K562 (cell line): Measurements from ENCODE around the gene PPIH. TPM values are rescaled to one million over a fixed set of nuclear protein-coding genes. Genes with fewer than 3 reads are reported as not detected.
A peak's percentile ranks its signal among the peaks of the same experiment; 100 is the strongest.

Source experiments
- BRCA1 ChIP-seq, 2 experiments: fragments of 450-650 bp in 1 of 2; sonication (generic) in 1 of 2; formaldehyde crosslinking in 1 of 2; IDR thresholded peaks; 2 replicates each; pipeline versions ENCODE4 v1.5.0 to v1.6.1; 2017 to 2020; ENCODE audit warnings: mild to moderate bottlenecking in 1 of 2, missing genetic modification reagents in 1 of 2
- CBFA2T3 ChIP-seq: fragments of 450-650 bp; IDR thresholded peaks from 2 replicates; pipeline ENCODE4 v1.6.1; 2017
- CXXC5 ChIP-seq: fragments of 250-450 bp; sonication (Bioruptor Pico); IDR thresholded peaks from 2 replicates; pipeline ENCODE4 v1.8.0; 2022; ENCODE audit warnings: inconsistent platforms, mild to moderate bottlenecking, moderate library complexity
- HDAC8 ChIP-seq: fragments of 450-650 bp; IDR thresholded peaks from 2 replicates; pipeline ENCODE4 v1.6.1; 2016; ENCODE audit warnings: mild to moderate bottlenecking, missing genetic modification characterization, moderate library complexity, missing compliant biosample characterization
- ILK ChIP-seq: fragments of 450-650 bp; IDR thresholded peaks from 2 replicates; pipeline ENCODE4 v1.6.1; 2016; ENCODE audit warnings: missing genetic modification characterization, low read depth, mild to moderate bottlenecking, missing compliant biosample characterization, moderate library complexity, borderline replicate concordance
- MAFG ChIP-seq: fragments of 450-650 bp; conservative IDR thresholded peaks from 2 replicates; pipeline ENCODE4 v1.6.1; 2016; ENCODE audit warnings: missing genetic modification characterization, missing compliant biosample characterization
- MAFK ChIP-seq: IDR thresholded peaks from 2 replicates; pipeline ENCODE4 v1.6.1; 2011; ENCODE audit warnings: low read length, improper control_type of control experiment
- MYNN ChIP-seq, 2 experiments: sonication (generic); formaldehyde crosslinking in 1 of 2; IDR thresholded peaks; 2 replicates each; pipeline versions ENCODE4 v1.5.0 to v1.6.1; 2016 to 2020; ENCODE audit warnings: antibody characterized with exemption in 1 of 2, missing genetic modification reagents in 1 of 2
- POLR2AphosphoS5 ChIP-seq: IDR thresholded peaks from 2 replicates; pipeline ENCODE4 v1.6.1; 2011; ENCODE audit warnings: mild to moderate bottlenecking, low read depth, low read length, moderate library complexity; ENCODE audit not compliant: control insufficient read depth, insufficient read depth
- RBM22 ChIP-seq: fragments of 200-400 bp; formaldehyde crosslinking; IDR thresholded peaks from 2 replicates; pipeline ENCODE4 v1.6.1; 2018; ENCODE audit warnings: low read length, low read depth; ENCODE audit not compliant: poor library complexity, severe bottlenecking
- TFAM ChIP-seq: fragments of 250-450 bp; sonication (Bioruptor Pico); conservative IDR thresholded peaks from 2 replicates; pipeline ENCODE4 v1.5.0; 2021; ENCODE audit warnings: mild to moderate bottlenecking, moderate library complexity
- TRIM24 ChIP-seq, 2 experiments: fragments of 450-650 bp; IDR thresholded peaks; 2 replicates each; pipeline ENCODE4 v1.6.1; 2016
- ZNF217 ChIP-seq: sonication (generic); formaldehyde crosslinking; IDR thresholded peaks from 2 replicates; pipeline ENCODE4 v1.8.0; 2022; ENCODE audit warnings: mild to moderate bottlenecking, missing genetic modification reagents
- ZNF778 ChIP-seq: fragments of 450-650 bp; formaldehyde crosslinking; IDR thresholded peaks from 2 replicates; pipeline ENCODE4 v1.4.0; 2020; ENCODE audit warnings: mild to moderate bottlenecking, moderate library complexity
- polyA plus RNA-seq, 8 experiments: library from polyadenylated mRNA; depleted of rRNA in 4 of 8; stranded (reverse) in 5 of 8; unstranded in 3 of 8; fragments of >200 nt; fragmentation: Nextera tagmentation in 2 of 8; fragmentation: Illumina TruSeq in 1 of 8; extraction: Ambion mirVana in 2 of 8; extraction: Trizol in 1 of 8; gene quantifications; 2 replicates each; pipeline versions ENCODE4 v1.2.1 to v1.2.3, GENCODE V29; 2011 to 2014; ENCODE audit warnings: inconsistent platforms in 1 of 8, missing spikeins in 1 of 8
- total RNA-seq, 7 experiments: library from RNA; depleted of rRNA in 6 of 7; stranded (reverse); fragments of >200 nt in 6 of 7; fragmentation: Illumina TruSeq in 2 of 7; extraction: Trizol in 2 of 7; gene quantifications; 2 replicates each; pipeline versions ENCODE4 v1.2.1 to v1.2.3, GENCODE V29; 2011 to 2021; ENCODE audit warnings: low replicate concordance in 1 of 7
- TF ChIP-seq, protein P1 (sequence below), 2 experiments: fragments of 450-650 bp; IDR thresholded peaks; 2 replicates each; pipeline ENCODE4 v1.6.1; 2016
- TF ChIP-seq, protein P2 (sequence below): fragments of 150-350 bp; IDR thresholded peaks from 2 replicates; pipeline ENCODE4 v1.6.1; 2014; ENCODE audit warnings: low read depth, mild to moderate bottlenecking, low read length, borderline replicate concordance

The PPIH gene
- total and polyA plus RNA-seq, 9 of the 15 experiments (the other 6 are each of a cell fraction or from before 2014, with no cell fraction given): 197 to 470 (median 277) TPM

DNA sequence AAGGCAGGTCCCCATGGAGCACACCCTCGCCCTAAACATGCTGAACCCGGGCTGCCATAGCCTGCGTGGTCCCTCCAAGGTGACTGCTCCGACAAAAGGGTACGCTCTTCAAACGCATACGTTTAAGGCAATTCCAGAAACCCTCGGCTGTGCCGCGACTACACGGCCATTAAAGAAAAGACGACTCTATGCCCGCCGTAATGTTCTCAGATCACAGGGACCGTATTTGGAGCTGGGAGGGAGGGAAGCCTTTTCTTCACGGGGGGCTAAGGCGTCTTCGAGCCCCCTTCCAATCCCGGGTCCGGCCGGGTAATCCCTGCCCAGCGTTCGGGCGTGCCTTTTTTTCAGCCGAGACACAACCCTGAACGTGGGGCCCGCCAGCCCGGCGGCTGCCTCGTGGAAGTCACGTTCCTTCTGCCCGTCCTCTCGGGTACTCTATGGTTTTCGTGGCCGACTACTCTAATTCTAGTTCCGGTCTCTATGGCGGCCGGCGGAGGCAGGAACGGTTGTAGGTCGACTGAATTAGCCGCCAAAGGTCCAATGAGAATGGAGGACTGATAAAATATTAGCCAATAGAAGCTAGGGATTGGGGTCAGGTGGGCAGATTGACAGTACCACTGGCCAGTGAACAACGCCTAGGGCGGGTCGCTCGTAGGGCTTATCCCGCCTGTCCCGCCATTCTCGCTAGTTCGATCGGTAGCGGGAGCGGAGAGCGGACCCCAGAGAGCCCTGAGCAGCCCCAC lies 23.7 kb downstream of the PPIH start, which contains the start of gene YBX1 (continued):
- TF ChIP-seq ILK (tag) (no peak), CBFA2T3 (no peak), MAFK (no peak), POLR2AphosphoS5 (peak; percentile 91), ZNF217 (CRISPR knock-in tag) (no peak), ZNF778 (CRISPR knock-in tag) (no peak), CXXC5 (CRISPR knock-in tag) (peak; percentile 81), TFAM (no peak), MAFG (tag) (no peak), BRCA1 (IDR thresholded peaks at IDR 0.05) (no peak), BRCA1 (CRISPR knock-in tag; IDR thresholded peaks at IDR 0.05) (no peak), TRIM24 (IDR thresholded peaks at IDR 0.05) (no peak), RBM22 (peak; percentile 61), HDAC8 (no peak), MYNN (IDR thresholded peaks at IDR 0.05) (no peak), MYNN (CRISPR knock-in tag; IDR thresholded peaks at IDR 0.05) (no peak)
- TF ChIP-seq, protein P1, sequence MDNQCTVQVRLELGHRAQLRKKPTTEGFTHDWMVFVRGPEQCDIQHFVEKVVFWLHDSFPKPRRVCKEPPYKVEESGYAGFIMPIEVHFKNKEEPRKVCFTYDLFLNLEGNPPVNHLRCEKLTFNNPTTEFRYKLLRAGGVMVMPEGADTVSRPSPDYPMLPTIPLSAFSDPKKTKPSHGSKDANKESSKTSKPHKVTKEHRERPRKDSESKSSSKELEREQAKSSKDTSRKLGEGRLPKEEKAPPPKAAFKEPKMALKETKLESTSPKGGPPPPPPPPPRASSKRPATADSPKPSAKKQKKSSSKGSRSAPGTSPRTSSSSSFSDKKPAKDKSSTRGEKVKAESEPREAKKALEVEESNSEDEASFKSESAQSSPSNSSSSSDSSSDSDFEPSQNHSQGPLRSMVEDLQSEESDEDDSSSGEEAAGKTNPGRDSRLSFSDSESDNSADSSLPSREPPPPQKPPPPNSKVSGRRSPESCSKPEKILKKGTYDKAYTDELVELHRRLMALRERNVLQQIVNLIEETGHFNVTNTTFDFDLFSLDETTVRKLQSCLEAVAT (IDR thresholded peaks at IDR 0.05): peak; percentile 68 to 85; a peak in 3 of 4 replicates
- TF ChIP-seq, protein P2, sequence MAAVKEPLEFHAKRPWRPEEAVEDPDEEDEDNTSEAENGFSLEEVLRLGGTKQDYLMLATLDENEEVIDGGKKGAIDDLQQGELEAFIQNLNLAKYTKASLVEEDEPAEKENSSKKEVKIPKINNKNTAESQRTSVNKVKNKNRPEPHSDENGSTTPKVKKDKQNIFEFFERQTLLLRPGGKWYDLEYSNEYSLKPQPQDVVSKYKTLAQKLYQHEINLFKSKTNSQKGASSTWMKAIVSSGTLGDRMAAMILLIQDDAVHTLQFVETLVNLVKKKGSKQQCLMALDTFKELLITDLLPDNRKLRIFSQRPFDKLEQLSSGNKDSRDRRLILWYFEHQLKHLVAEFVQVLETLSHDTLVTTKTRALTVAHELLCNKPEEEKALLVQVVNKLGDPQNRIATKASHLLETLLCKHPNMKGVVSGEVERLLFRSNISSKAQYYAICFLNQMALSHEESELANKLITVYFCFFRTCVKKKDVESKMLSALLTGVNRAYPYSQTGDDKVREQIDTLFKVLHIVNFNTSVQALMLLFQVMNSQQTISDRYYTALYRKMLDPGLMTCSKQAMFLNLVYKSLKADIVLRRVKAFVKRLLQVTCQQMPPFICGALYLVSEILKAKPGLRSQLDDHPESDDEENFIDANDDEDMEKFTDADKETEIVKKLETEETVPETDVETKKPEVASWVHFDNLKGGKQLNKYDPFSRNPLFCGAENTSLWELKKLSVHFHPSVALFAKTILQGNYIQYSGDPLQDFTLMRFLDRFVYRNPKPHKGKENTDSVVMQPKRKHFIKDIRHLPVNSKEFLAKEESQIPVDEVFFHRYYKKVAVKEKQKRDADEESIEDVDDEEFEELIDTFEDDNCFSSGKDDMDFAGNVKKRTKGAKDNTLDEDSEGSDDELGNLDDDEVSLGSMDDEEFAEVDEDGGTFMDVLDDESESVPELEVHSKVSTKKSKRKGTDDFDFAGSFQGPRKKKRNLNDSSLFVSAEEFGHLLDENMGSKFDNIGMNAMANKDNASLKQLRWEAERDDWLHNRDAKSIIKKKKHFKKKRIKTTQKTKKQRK: peak; percentile 70; the same call in 1 of the 2 replicates
